Adipocyte (in vitro differentiated cells): Measurements from ENCODE around the gene ZC3H4.

Experiments
- DNase-seq: peaks from one replicate; pipeline ENCODE4 v3.0.0-alpha.2; 2015; ENCODE audit warnings: low read depth
- H3K27me3 ChIP-seq: replicated peaks from 2 replicates; pipeline ENCODE4 v1.7.0; 2013; ENCODE audit warnings: mild to moderate bottlenecking, low read length, moderate library complexity; ENCODE audit not compliant: control insufficient read depth, insufficient read depth
- H3K36me3 ChIP-seq: 2 replicates; pipeline ENCODE4 v1.7.0; 2013; ENCODE audit warnings: low read length, mild to moderate bottlenecking, moderate library complexity; ENCODE audit not compliant: control insufficient read depth, insufficient read depth, severe bottlenecking
- H3K4me1 ChIP-seq: 2 replicates; pipeline ENCODE4 v1.7.0; 2013; ENCODE audit warnings: mild to moderate bottlenecking, low read length, moderate library complexity; ENCODE audit not compliant: control insufficient read depth, insufficient read depth
- H3K4me3 ChIP-seq: 2 replicates; pipeline ENCODE4 v1.7.0; 2013; ENCODE audit warnings: mild to moderate bottlenecking, low read length, moderate library complexity
- H3K9ac ChIP-seq: 2 replicates; pipeline ENCODE4 v1.7.0; 2013; ENCODE audit warnings: mild to moderate bottlenecking, low read length, moderate library complexity
- H3K9me3 ChIP-seq: 2 replicates; pipeline ENCODE4 v1.7.0; 2013; ENCODE audit warnings: mild to moderate bottlenecking, low read length, moderate library complexity; ENCODE audit not compliant: control insufficient read depth

Gene ZC3H4

DNA sequence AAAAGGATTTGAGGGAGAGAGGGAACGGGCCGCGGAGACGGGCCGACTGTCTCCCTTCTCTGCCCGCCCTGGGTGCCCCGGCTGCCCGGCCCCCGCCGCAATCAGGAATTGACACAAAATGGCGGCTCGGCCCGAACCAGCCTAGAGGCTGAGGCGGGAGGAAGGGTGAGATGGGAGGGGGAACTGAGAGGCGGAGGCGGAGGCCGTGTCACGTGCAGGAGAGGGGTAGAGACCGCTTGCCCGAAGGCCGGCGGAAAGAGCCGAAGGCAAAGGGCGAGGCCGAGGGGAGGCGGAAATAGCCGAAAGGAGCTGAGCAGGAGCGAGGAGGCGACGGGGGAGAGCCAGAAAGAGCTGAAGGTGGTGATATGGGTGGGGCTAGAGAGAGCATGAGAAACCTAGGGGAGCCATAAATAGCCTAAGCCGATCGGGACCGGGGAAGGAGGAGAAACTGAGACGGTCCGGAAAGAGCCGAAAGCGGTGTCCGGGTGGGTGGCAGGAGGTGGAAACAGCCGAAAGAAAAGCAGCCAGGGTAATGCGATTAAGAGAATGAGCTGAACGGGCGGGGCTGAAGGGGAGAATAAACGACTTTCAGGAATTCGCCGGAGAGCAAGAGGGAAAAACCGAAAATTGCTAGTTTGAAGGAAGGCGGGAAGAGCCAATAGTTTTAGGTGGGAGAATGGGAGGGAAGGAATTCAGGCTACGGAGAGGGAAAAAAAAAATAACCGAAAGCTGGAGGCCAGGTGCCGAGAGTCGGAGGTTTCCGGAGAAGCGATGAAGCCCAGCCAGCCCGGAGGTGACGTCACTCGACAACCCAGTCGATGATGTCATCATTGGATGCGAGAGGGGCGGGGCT lies at the start of gene ZC3H4:
TSS of gene ZC3H4 (minus strand) at position 780 of the 853 bp plus-strand sequence. CDS start 1,192 bp downstream, outside the sequence.
- Histone ChIP-seq H3K4me1 (peaks cover 28% of the 10 kb centered on the region), H3K9ac (peak within 1 kb of the TSS; percentile 100), H3K27me3 (no peaks in the 10 kb centered on the region), H3K36me3 (no peaks in the 10 kb centered on the region), H3K4me3 (peak within 1 kb of the TSS; percentile 86), H3K9me3 (no peaks in the 10 kb centered on the region)
- peak; percentile 100 for DNase-seq

DNA sequence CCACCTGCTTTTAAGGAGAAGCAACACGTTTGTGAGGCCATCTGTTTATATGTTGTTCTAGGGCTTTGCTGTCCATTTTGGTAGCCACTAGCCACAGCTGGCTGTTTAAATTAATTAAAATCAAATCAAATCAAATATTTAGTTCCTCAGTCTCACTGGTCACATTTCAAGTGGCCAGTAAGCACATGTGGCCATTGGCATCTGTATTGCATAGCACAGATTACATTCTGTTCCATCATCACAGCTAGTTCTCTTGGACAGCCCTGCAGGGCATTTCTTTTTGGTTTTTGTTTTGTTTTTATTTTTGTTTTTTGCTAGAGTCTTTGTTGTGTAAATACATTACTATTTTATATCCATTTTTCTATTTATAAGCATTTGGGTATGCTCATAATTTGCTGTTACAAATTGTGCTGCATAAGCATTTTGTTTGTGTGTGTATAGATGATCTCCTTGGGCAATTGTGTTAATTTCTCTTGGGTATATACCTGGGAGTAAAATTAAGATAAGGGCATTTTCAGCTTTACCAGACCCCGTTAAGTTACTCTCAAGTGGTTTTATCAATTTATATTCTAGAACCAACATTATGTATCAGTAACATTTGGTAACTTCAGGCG lies 48.4 kb upstream of the ZC3H4 start:
- no peak overlapping the region for H3K9ac ChIP-seq
- H3K9me3 ChIP-seq = no peaks in the 10 kb centered on the region
- H3K36me3 ChIP-seq = peaks cover 25% of the 10 kb centered on the region
- H3K4me1 ChIP-seq = peaks cover 39% of the 10 kb centered on the region
- H3K4me3 ChIP-seq = no peak overlapping the region
- no peaks in the 10 kb centered on the region for H3K27me3 ChIP-seq
- peak; percentile 81 for DNase-seq

GRCh38 chr19:47158879-47159503 lies 45.4 kb upstream of the ZC3H4 start:
- H3K9me3 ChIP-seq = no peaks in the 10 kb centered on the region

DNA sequence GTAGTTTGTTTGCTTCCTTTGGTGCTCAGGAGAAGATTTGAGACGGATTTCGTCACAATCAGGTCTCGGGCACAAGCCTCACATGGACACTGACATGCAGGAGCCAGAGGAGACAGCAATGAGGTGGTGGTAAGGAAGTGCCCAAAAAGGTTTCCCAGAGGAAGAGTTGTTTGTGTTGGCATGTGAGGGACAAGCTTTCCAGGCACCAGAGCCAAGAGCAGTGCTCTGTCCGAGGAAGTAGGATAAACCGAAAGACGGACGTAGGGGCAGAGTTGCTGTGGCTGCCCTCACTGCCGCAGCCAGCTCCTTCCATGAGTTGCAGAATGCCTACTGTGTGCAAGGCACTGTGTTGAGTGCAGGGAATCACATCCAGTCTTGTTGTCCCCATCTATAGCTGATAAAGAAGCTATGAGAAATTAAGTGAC lies 44.8 kb upstream of the ZC3H4 start:
- DNase-seq = no peak
- Histone ChIP-seq H3K9ac (peak overlapping the region; percentile 38), H3K27me3 (no peaks in the 10 kb centered on the region), H3K4me3 (peak overlapping the region; percentile 40), H3K4me1 (peaks cover 44% of the 10 kb centered on the region), H3K36me3 (peaks cover 36% of the 10 kb centered on the region), H3K9me3 (no peaks in the 10 kb centered on the region)

More at GRCh38 chr19:47158879-47159503, 45.4 kb upstream of the ZC3H4 start:
- no peaks in the 10 kb centered on the region for H3K27me3 ChIP-seq
- H3K4me3 ChIP-seq = no peak overlapping the region
- no peak for DNase-seq
- H3K4me1 ChIP-seq = peaks cover 44% of the 10 kb centered on the region
- peaks cover 34% of the 10 kb centered on the region for H3K36me3 ChIP-seq
- H3K9ac ChIP-seq = no peak overlapping the region

DNA sequence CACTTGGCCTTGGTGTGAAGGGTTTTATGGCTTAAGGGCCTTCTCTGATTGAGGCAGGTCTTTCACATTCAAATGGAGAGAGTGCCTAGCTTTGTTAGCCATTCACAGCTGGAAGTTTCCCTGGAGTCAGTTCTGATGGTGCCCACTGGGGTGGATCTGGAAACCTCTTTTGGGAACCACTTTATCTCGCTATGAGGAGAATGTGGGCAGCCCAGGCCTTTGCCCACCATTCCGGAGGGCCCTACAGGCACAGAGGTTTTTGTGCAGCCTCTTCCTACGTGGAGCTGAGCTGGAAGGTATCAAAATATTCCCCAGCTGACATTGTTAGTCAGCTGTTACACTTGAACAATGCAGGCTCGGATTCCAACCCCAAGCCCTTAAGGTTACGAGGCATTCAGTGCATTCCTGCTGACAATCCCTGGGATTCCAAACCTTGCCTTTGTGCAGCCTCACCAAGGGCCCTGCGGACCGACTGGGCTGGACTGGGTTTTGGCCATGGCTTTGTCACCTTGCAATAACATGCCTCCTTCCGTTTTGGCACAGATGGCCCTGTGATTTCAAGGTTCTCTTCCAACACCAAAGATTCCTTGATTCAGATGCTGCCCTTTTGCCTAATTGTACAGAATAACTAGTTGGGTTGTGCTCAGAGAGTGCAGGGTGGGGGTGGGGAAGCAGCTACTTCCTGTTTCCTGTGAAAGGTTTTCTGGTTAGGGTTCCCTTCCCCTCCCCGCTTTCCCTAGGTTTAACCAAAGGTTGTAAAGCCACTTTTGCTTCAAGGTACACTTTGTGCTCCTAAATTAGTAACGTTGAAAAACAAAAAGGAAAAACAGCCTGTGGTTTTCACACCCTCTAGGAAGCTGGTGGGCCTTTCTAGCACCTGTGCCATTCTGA lies 44.1 kb upstream of the ZC3H4 start:
- H3K9me3 ChIP-seq = no peaks in the 10 kb centered on the region
- H3K4me1 ChIP-seq = peaks cover 43% of the 10 kb centered on the region
- H3K9ac ChIP-seq = peak overlapping the region; percentile 38
- H3K36me3 ChIP-seq = peaks cover 43% of the 10 kb centered on the region
- H3K4me3 ChIP-seq = peak overlapping the region; percentile 40
- no peaks in the 10 kb centered on the region for H3K27me3 ChIP-seq
- DNase-seq = peak; percentile 62

- Histone ChIP-seq H3K36me3 (peaks cover 51% of the 10 kb centered on the region), H3K9ac (peak overlapping the region; percentile 30), H3K4me1 (peaks cover 35% of the 10 kb centered on the region), H3K4me3 (no peak overlapping the region), H3K27me3 (no peaks in the 10 kb centered on the region), H3K9me3 (no peaks in the 10 kb centered on the region)
- DNase-seq = peak; percentile 29
Observed at GRCh38 chr19:47156861-47157430, 43.4 kb upstream of the ZC3H4 start.

GRCh38 chr19:47155148-47155547 lies 41.6 kb upstream of the ZC3H4 start:
- H3K4me1 ChIP-seq = peaks cover 31% of the 10 kb centered on the region
- H3K9ac ChIP-seq = no peak overlapping the region
- DNase-seq = peak; percentile 28
- no peaks in the 10 kb centered on the region for H3K27me3 ChIP-seq
- H3K36me3 ChIP-seq = peaks cover 62% of the 10 kb centered on the region
- H3K9me3 ChIP-seq = no peaks in the 10 kb centered on the region
- H3K4me3 ChIP-seq = no peak overlapping the region

GRCh38 chr19:47153266-47153665 lies 39.7 kb upstream of the ZC3H4 start:
- H3K4me1 ChIP-seq = peaks cover 18% of the 10 kb centered on the region

DNA sequence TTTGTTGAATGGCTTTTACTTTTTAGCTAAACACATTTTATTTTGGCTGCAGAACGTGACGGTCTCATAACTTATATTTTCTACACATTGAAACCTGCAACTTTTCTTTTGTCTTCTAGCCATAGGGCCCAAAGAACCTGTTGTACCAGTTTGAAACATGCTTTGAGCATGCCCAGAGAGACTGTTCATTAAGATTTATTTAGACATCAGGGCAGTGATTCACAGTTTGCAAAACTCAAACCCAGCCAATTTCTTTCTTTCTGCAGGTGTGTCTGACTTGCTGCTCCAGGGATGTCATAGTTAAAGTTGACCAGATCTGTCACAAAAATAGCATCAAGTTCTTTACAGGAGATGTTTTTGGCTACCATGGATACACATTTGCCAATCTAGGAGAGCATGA lies 39.1 kb upstream of the ZC3H4 start:
- Histone ChIP-seq H3K36me3 (peaks cover 63% of the 10 kb centered on the region), H3K4me3 (no peak overlapping the region)

More at GRCh38 chr19:47153266-47153665, 39.7 kb upstream of the ZC3H4 start:
- no peak overlapping the region for H3K9ac ChIP-seq
- H3K36me3 ChIP-seq = peaks cover 63% of the 10 kb centered on the region
- H3K27me3 ChIP-seq = no peaks in the 10 kb centered on the region
- H3K9me3 ChIP-seq = no peaks in the 10 kb centered on the region
- H3K4me3 ChIP-seq = no peak overlapping the region
- DNase-seq = no peak

GRCh38 chr19:47152205-47152604 lies 38.6 kb upstream of the ZC3H4 start:
- H3K27me3 ChIP-seq = no peaks in the 10 kb centered on the region
- no peak for DNase-seq
- H3K4me1 ChIP-seq = peaks cover 8% of the 10 kb centered on the region
- peaks cover 62% of the 10 kb centered on the region for H3K36me3 ChIP-seq
- H3K9ac ChIP-seq = no peak overlapping the region
- no peaks in the 10 kb centered on the region for H3K9me3 ChIP-seq
- H3K4me3 ChIP-seq = no peak overlapping the region

More for the DNA sequence above, 39.1 kb upstream of the ZC3H4 start:
- peaks cover 12% of the 10 kb centered on the region for H3K4me1 ChIP-seq
- no peak for DNase-seq
- H3K9me3 ChIP-seq = no peaks in the 10 kb centered on the region
- no peaks in the 10 kb centered on the region for H3K27me3 ChIP-seq
- no peak overlapping the region for H3K9ac ChIP-seq
